NCI-H2081 (cell line): ENCODE results near the gene ACTR1A.
"Not testable (repeated sequence)": the region's sequence is repeated elsewhere in the genome, so short reads cannot be mapped to it uniquely, and the experiment has no call there.

Source experiments
- DNase-seq, 2 experiments: peaks; one replicate each; lab custom pipeline; 2025; lab: John Stamatoyannopoulos, UW

Gene ACTR1A

DNA sequence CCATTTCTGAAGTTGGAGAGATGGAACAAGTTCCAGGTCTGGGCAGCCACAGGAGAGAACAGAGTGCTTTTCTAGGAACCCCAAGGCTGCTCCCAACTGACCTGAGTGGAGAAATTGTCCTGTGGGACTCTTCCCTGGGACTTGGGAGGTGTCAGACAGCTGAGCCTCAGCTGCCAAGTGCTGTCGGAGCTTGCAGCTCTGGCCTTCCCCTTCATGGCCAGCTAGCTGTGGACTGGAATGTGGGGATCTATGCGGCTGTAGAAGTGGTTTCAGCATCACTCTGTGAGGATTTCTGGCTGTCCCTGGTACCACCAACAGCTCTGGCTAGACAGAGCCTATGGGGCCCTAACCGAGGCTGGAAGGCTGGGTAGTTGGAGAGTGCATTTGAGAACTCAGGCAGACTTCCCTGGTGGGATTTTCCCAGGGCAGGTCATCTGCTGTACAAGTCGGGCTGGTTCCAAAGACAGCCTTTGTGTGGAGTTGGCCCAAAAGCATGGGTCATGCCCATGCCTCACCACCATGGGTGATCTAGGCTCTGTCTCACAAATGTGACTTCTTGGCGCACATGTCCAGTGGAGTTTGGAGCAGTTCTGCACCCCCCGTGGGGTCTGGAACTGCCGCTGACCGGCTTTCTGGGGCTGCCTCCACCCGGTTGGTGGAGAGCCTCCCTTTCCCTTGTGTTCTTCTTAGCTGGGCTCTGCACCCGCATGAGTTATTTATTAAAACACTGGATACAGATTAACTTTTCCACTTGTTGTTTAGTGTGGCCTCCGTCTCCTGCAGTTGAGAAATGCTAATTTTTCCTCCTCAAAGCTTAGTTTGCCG, 12.2 kb upstream of the ACTR1A start:
- no peak for DNase-seq

DNA sequence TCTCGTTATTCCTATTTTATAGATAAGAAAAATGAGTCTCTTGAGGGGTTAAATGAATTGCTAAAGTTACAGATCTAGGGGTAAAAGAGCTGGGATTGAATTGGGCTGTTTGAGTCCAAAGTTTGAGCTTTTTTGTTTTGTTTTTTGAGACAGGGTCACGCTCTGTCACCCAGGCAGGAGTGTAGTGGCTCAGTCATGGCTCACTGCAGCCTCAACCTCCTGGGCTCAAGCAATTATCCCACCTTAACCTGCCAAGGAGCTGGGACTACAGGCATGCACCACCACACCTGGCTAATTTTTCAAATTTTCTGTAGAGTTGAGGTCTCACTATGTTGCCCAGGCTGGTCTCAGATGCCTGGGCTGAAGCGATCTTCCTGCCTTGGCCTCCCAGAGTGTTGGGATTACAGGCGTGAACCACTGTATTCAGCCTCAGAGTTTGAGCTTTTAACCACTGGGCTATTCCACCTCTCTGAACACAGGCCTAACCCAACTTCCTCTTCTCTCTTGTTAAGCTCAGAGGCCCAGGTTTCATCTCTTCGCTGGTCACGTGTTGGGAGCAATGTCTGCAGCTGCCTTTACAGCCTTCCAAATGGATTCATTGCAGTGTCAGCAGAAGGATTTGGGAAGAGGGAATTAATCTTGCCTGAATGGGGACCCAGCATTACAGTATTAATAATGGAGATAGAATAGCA, 9.2 kb upstream of the ACTR1A start:
- no peak for DNase-seq

DNA sequence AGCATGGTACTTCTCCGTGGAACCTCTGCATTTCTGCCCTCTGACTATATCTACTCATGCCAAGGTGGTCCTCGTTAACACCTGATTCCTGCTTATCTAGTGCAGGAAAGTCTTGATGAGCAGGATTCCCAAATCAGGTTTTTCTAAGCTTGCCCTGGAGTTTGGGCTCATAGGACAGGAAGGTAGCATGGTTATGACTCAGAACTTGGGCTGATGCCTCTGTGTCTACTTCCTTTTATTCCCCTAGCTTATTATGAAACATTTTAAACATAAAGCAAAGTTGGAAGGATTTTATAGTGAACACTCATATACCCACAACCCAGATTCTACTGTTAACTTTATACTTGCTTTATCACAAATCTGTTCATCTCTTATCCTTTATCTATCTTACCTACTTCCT, 6.9 kb upstream of the ACTR1A start:
- no peak for DNase-seq

DNA sequence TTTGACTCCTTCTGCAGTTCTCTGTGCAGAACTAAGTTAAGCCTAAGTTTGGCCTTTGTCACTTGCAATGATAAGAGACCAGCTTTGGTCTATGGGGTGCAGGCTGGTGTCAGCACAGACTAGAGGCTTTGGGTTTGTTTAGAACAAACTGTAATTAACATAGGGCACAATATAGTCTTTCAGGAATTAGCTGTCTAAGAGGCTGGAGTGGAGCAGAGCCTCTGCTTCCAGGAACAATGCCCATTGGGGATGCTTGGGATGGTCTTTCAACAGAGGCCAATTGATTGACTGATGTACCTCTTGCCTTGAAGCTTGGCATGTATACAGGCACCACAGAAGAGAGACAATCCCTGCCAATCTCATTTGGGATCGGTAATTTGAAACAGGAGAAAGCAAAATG, 6.0 kb upstream of the ACTR1A start:
- no peak for DNase-seq

DNA sequence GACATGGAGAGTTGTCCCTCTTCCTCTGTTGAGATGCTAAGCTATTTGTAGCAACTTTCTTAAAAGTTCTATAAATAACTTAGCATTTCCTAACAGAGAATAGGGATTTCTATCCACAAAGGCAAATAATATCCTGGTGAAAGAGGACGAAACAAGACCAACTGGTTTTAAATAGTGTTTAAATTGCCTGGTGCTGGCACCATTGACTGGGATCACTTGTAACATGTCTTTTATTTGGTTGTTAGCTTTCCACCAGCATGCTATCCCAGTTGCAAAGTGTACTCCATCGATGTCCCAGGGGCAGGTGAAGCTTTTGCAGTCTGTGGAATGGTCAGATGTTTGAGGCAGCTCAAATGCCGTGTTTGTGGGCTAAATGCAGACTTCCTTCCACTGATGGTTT, 5.0 kb upstream of the ACTR1A start:
- DNase-seq: no peak

DNA sequence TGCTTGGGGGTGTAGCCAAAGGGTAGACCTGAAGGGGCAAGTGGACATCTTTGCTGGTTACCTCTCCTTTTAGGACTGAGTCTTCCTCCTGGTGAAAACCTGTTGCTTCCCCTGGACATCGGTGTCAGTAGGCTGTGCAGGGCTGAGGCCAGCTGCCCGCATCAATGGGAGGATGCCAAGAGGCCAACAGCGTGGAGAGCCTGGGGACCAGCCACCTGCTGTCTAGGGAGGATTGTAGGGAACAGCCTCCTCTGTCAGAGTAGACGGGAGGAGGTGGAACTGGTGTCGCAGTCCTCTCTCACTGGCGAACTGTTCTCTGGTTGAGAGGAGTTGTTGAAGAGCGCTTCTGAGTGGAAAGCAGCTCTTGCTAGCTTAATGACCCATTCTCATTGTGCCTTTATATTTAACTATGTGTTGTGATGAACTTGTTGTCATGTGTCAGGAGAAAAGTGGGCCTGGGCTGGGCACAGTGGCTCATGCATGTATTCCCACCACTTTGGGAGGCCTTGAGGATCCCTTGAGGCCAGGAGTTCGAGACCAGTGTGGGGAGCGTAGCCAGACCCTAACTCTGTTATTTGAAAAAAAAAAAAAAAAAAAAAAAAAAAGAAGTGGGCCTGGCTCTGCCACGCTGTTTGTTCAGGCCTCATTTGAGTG, 3.1 kb upstream of the ACTR1A start:
- no peak for DNase-seq

DNA sequence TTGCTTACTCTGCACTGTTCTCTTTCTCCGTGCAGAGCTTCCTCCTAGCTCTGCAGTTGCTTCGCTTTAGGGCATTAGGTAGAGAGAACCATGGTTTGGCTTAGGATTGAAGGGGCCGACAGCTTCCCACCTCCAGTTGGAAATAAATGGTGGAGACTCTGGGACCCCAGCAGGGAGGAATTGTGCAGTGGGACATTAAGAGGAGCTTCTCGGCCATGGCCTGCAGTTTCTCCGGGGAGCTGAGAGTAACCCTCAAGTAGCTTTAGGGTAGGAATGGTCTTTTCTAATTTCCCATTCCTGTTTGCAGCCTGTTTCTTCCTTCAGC, 2.4 kb upstream of the ACTR1A start:
- DNase-seq: no peak

DNA sequence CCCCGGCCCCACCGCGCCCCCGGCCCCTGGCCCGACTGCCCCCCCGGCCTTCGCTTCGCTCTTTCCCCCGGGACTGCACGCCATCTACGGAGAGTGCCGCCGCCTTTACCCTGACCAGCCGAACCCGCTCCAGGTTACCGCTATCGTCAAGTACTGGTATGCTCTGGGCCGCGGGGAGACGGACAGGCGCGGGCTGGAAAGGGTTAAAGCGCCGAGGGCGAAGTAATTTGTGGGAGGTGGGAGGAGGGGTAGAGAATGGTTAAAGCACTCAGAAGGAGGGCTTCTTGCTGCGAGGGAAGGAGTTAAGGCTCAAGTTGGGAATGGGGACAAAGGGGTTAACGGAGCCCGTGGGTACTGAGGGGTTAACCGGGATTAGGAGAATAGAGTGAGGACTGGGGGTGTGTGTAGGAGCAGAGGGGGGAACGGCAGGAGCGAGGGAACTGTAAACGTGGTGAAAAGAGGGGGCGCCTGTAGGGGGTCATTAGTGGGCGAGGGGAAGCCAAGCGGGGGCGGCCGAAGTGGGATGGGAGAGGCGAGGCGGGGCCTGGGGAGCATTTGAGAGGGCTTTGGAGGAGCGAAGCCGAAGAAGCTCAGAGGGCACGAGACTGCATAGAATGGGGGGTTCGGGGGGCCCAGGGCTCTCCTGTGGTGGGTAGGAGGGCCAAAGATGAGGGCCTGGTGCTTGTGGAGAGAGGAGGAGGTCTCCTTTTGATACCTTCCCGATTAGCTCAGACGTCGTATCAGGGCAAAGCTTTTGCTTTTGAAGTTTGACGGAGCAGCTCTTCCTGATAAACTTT, 1.9 kb upstream of the ACTR1A start:
- DNase-seq: peak in 1 of 2 experiments; percentile 16

DNA sequence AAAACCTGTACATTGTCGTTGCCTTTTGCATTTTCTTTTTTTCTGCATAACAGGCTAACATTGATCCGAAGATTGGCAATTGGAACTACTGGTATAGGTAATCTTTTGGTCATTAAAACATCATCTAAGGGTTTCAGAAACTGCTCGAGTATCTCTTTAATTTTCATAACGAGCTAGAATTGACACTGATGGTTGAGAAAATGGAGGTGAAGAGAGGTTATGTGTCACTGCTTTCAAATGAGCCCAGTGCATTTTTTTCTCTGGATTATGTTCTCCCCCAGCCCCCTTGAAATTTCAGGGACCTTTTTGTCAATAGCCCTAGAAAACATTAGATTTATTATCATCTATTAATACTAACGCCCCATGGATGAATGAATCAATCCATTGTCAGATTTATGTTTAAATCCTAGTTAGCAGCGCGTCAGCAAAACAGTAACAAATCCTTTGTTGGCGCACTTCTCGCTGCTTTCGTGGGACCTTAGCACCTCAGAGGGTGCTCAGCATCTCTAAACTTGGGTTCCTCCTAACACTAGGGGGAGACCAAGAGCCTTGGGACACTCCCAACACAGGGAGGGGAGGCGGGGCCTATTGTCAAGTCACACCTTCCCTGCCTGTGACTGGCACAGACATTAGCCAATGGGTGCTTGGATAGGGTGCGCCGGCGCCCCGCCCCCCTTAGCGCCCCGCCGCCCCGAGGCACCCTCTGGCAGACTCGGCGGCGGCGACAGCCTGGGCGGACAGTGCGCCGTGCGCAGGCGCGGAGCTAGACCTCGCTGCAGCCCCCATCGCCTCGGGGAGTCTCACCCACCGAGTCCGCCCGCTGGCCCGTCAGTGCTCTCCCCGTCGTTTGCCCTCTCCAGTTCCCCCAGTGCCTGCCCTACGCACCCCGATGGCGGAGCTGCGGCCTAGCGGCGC, 1.0 kb upstream of the ACTR1A start, which contains the start of gene SUFU:
Gene SUFU, plus strand, starts transcription at position 709 of the 915 bp plus-strand sequence. Its CDS starts 181 bp downstream, at position 890.
- peak; percentile 95 to 96 for DNase-seq

DNA sequence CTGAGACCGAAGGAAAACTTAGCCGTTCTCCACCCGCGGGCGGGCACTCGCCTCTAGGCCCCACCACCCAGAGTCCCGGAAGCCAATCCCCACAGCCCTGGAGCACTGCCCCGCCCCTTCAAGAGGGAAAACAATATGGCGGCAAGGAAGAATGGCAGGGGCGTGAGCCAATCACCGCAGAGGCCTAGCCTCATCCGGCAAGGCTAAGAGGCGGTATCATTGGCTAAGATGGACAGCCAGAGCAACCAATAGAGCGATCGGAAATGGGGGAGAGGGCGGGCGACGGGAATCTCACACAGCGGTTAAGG, 529 bp downstream of the ACTR1A start:
- DNase-seq: peak; percentile 94 to 97

DNA sequence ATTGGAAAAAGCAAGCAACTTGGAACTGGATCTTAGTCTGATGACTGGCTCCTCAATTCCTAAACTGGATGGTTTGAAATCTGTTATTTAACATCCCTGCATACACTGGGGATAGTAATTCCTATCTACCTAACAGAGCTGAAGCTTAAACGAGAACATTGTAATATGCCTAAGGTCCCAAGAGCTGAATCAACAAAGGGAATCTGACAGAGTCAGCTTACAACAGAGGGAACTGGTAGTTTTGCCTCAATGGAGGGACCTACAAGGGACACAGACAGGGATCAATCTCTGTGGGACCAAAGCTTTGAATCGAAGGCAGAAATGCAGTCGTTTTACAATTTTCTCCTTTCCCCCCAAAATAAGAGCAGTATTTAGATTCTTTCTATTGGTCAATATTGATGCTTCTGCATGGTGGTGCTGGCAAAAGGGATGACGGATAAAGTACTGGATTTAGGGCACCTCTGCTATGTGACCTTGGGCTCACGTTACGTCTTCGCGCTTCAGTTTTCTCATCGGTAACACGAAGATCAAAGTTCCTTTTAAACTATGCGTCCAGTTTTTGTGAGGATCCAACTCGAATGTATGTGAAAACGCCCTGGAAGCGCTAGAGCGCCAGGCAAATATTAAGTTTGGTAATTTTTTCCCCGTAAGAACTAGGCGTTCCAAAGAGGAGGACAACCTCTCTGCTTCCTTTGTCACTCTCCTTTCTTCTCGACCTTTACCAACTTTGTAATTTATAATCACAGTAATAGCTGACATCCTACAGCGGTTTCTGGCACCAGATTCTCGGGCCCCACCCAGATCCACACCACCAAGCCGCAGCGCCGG, 1.1 kb downstream of the ACTR1A start:
- DNase-seq: no peak

DNA sequence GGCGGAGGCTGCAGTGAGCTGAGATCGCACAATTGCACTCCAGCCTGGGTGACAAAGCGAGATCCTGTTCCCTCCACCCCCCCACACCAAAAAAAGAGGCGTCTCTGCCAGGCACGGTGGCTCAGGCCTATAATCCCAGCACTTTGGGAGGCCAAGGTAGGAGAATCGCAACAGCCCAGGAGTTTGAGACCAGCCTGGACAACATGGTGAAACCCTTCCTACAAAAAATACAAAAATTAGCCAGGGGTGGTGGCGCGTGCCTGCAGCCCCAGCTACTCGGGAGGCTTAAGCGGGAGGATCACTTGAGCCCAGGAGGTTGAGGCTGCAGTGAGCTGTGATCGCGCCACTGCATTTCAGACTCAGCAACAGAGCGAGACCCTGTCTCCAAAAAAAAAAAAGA, 1.8 kb downstream of the ACTR1A start:
- DNase-seq: not testable (repeated sequence)

DNA sequence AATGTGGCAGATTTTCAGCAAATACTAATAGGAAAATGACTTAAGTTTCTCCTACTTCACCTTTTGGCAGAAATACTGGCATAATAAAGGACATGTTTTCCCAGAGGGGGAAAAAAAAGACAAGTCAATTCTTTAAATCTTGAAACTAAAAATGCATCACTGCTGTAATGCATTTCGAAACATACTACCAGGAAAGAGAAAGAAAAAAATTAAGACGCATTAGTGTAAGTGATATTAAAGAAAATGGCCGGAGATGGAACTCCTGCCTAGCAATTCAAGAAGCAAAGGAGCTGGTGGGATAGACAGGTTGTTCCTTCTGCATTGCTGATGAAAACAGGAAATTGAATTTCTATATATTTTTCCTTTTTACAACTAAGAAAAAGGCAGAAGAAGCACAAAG, 3.2 kb downstream of the ACTR1A start:
- no peak for DNase-seq

DNA sequence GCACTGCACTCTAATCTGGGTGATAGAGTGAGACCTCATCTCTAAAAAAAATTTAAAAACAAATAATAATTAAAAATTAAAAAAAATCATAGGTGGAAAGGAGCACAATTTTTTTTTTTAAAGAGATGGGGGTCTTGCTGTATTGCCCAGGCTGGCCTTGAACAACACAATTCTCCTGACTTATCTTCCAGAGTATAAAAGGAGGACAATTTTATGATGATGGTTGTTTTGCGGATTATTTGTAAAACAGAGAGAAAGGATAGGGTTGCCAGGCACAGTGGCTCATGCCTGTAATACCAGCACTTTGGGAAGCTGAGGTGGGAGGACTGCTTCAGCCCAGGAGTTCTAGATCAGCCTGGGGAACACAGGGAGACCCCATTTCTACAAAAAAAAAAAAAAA, 5.0 kb downstream of the ACTR1A start:
- DNase-seq: no peak

DNA sequence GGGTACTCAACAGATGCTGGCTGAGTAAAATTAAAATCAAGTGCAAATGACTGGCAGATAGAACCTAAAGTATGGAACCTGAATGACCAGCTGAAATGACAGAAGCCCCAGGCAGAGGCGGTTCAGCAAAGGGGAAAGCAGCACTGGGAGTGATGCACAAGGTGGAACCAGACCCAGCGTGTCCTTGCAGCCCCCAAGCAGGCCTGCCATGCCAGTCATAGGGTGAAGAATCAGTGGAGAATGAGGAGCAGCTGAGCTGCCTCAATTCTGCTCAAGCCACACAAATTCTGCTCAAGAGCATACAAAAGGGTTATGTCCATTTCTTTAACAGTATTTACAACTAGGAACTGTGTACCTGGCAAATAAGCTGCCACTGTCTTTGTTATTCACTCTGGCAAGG, 8.7 kb downstream of the ACTR1A start:
- no peak for DNase-seq

DNA sequence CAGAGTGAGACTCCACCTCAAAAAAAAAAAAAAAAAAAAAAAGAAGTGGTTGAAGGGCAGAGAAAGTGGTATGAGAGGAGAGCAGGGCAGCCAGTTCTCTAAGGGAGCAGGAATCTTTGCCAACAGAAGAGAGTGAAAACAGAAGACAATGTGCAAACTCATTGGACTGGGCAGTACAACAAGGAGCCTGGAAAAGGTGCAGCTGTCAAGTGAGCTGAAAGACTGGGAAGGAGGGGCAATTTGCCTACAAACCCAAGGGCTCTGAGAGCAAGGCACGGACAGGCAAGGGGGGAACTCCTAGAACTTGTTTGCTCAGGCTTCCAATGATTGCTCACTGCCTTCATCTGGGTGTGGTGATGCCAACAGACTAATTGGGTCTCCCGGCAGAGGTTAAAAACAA, 9.5 kb downstream of the ACTR1A start:
- no peak for DNase-seq

DNA sequence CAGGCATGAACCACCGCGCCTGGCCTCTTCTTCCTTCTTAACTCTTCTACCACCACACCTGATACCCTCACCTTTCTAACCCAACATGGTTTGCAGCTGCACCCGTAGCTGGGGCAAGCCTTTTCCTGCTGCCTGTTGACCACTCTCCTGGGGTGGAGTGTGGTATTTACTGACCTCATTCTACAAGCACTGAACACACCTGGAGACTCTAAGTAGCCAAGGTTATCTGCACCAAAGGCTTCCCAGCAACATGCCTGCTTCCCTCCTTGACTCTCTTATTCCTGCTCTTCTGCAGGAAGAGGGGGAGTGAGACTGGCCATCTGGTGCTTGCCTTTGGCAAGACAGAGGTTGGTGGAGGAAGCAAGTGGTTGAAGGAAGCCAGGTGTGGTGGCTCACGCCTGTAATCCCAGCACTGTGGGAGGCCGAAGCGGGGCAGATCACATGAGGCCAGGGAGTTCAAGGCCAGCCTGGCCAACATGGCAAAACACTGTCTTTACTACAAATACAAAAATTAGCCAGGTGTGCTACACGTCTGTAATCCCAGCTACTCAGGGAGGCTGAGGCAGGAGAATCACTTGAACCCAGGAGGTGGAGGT, 10.1 kb downstream of the ACTR1A start:
- no peak for DNase-seq

DNA sequence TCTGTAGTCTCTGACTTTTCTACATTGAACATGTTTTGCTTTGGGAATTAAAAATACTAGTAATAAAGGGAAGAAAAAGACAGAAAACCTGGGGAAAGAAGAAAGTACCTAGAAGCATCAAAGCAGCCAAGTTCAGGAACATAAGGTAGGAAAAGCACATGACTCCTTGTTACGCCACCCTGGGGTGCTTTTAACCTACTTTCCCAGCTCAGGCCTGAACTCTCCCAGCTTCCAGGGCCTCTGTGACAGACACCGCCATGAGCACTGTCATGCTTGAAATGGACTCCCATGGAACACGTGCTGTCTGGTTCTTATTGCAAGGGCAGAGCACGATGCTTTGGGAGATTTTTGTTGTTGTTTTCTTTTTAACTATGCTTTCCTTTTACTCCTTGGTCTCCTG, 11.4 kb downstream of the ACTR1A start:
- DNase-seq: no peak

DNA sequence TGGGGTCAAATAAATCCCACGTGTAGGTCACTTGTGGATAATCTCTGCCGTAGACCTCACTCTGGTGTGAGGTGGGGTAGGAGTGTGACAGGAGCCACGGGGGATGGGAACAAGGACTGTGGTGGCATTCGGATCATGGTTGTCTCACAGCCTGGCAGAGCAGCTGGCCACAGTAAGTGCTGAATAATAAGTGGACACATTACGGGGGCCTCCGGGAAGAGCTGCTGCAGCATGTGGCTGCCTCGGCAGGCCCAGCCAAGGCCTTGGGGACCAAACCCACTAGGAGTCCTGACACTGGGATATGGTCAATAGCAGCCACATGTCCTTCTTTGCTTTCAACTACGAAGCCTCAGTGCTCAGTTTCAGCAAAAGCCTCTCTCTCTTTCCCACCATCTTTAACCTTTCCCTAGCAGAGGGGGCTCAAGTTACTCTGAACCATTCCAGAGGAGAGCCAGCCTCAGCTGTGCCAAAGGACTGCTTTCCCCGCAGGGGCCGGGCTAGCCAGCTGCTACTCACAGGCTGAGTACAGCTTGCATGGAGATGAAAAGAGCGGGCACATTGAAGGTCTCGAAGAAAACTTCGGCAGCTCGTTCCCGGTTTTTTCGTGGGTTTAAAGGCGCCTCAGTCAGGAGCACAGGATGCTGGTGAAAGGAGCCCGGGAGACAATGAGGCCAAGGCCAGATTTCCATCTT, 17.3 kb downstream of the ACTR1A start:
- DNase-seq: no peak

DNA sequence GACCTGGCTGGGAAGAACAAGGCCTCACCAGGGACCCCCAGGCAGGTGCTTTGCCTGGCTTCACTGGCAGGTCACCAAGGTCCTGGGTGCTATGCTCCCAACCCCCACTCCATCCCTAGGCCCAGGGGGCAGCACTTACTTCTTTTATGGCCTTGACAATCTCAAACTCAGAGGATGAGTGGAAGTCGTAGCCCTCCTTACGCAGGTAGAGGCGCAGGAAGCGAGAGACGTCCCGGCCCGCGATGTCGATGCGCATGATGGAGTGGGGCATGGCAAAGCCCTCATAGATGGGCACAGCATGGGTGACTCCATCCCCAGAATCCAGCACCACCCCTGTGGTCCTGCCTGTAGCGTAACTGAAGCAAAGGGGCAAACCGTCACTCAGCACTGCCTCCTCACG, 18.5 kb downstream of the ACTR1A start:
- DNase-seq: no peak
